ENCODE results near the gene ATAT1. TPM values are rescaled to one million over a fixed set of nuclear protein-coding genes. Genes with fewer than 3 reads are reported as not detected.
"Not testable (repeated sequence)": the region's sequence is repeated elsewhere in the genome, so short reads cannot be mapped to it uniquely, and the experiment has no call there.

ATAT1 gene
- polyA plus RNA-seq, 1 of the 3 experiments (the other 2 are of a cell fraction): 36.2 TPM

DNA sequence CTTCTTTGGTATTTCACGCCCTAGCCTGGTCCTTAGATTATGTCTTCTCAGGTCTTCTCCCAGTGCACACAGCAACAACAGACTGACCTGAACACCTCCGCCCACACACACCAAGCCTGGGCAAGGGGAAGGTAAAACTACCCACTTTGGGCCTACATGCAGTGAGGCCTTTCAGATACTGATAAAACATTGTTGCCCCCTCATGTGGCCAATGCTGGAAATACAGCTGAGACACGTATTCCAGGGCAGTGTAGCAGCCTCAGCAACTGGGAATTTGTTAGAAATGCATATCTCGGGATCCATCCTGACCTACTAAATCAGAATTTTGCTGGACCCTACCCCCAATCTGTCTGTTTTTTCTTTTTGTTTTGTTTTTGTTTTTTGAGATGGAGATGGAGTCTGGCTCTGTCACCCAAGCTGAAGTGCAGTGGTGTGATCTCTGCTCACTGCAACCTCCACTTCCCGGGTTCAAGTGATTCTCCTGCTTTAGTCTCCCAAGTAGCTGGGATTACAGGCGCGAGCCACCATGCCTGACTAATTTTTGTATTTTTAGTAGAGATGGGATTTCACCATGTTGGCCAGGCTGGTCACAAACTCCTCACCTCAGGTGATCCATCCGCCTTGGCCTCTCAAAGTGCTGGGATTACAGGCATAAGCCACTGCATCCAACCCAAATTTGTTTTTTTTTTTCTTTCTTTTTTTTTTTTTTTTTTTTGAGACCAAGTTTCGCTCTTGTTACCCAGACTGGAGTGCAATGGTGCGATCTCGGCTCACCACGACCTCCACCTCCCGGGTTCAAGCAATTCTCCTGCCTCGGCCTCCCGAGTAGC, 29.1 kb upstream of the ATAT1 start:
- H3K9ac ChIP-seq; H3K9me3 ChIP-seq; H3K79me2 ChIP-seq (ENCODE audit: insufficient read depth); H3K9me2 ChIP-seq; H3K4me1 ChIP-seq (ENCODE audit: control insufficient read depth in 1 of 2, insufficient read depth in 2 of 2, low read depth in 1 of 2, low read length in 1 of 2); H2AFZ ChIP-seq (ENCODE audit: low read depth); H3K27ac ChIP-seq (ENCODE audit: low read depth in 2 of 2, low read length in 1 of 2); H3K4me2 ChIP-seq; H3K27me3 ChIP-seq (ENCODE audit: insufficient read depth); H3K4me3 ChIP-seq (ENCODE audit: low read depth in 2 of 2, low read length in 1 of 2); H4K20me1 ChIP-seq (ENCODE audit: insufficient read depth): not testable (repeated sequence)
- Histone ChIP-seq H3F3A (replicated peaks; ENCODE audit: insufficient read depth) (peaks cover 35% of the 10 kb centered on the region), H3K36me3 (replicated peaks in 1 of 2; ENCODE audit: control insufficient read depth in 1 of 2, insufficient read depth in 2 of 2, low read length in 1 of 2) (peaks cover 21 to 33% of the 10 kb centered on the region in 2 experiments)
- TF ChIP-seq POLR2AphosphoS5 (IDR thresholded peaks at IDR 0.05; ENCODE audit: low read depth, low read length) (0 out of 2 replicates have a peak, but pooled peaks have one; percentile 10), RAD21 (IDR thresholded peaks at IDR 0.05; ENCODE audit: low read length) (peak; percentile 59), SMC3 (IDR thresholded peaks at IDR 0.05; ENCODE audit: low read depth, low read length) (peak; percentile 46)
- TF ChIP-seq, protein P1, sequence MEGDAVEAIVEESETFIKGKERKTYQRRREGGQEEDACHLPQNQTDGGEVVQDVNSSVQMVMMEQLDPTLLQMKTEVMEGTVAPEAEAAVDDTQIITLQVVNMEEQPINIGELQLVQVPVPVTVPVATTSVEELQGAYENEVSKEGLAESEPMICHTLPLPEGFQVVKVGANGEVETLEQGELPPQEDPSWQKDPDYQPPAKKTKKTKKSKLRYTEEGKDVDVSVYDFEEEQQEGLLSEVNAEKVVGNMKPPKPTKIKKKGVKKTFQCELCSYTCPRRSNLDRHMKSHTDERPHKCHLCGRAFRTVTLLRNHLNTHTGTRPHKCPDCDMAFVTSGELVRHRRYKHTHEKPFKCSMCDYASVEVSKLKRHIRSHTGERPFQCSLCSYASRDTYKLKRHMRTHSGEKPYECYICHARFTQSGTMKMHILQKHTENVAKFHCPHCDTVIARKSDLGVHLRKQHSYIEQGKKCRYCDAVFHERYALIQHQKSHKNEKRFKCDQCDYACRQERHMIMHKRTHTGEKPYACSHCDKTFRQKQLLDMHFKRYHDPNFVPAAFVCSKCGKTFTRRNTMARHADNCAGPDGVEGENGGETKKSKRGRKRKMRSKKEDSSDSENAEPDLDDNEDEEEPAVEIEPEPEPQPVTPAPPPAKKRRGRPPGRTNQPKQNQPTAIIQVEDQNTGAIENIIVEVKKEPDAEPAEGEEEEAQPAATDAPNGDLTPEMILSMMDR (IDR thresholded peaks at IDR 0.05): peak; percentile 77
- CTCF ChIA-PET: interaction anchor here (0.6 to 9.9 kb wide), 29 partner anchors 9 to 199 kb away, joined by 3 to 118 read pairs (median 4); partner anchors contain the start of genes ABCF1, ATAT1, DHX16 and GNL1
- 83% methylated on average over 14 of the region's 15 CpGs for WGBS (ENCODE audit: low lambda C conversion rate)
- POLR2A ChIA-PET: interaction anchor here (0.8 to 3.4 kb wide), 8 partner anchors 10 to 56 kb away, joined by 3 to 32 read pairs (median 4); partner anchors contain the start of gene ABCF1
- DNase-seq: peak; percentile 76

DNA sequence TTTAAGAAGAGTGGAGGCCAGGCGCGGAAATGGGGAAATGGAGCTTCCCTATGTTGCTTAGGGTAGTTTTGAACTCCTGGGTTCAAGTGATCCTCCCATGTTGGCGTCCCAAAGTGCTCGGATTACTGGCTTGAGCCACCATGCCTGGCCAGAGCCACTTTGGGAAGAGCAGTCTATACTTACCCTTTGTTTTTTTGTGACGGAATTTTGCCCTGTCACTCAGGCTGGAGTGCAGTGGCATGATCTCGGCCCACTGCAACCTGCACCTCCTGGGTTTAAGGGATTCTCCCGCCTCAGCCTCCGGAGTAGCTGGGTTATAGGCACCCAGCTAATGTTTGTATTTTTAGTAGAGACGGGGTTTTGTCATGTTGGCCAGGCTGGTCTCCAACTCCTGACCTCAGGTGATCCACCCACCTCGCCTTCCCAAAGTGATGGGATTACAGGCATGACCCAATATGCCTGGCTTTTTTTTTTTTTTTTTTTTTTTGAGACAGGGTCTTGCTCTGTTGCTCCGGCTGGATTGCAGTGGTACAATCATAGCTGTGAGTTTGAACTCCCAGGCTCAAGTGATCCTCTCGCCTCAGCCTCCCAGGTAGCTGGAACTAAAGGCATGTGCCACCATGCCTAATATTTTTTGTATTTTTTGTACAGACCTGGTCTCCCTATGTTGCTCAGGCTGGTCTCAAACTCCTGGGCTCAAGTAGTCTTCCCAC, 27.6 kb upstream of the ATAT1 start:
- no peak overlapping the region for H3K9ac ChIP-seq
- 96% methylated on average over 11 of the region's 12 CpGs for WGBS (ENCODE audit: low lambda C conversion rate)
- TF ChIP-seq EP300 (IDR thresholded peaks at IDR 0.05; ENCODE audit: borderline replicate concordance in 1 of 2, low read depth in 1 of 2, low read length in 1 of 2) (no peak), JUND (IDR thresholded peaks at IDR 0.05) (no peak), SMC3 (IDR thresholded peaks at IDR 0.05; ENCODE audit: low read depth, low read length) (no peak), POLR2AphosphoS5 (IDR thresholded peaks at IDR 0.05; ENCODE audit: low read depth, low read length) (peak; percentile 18; the same call in 1 of the 2 replicates)
- TF ChIP-seq, protein P2, sequence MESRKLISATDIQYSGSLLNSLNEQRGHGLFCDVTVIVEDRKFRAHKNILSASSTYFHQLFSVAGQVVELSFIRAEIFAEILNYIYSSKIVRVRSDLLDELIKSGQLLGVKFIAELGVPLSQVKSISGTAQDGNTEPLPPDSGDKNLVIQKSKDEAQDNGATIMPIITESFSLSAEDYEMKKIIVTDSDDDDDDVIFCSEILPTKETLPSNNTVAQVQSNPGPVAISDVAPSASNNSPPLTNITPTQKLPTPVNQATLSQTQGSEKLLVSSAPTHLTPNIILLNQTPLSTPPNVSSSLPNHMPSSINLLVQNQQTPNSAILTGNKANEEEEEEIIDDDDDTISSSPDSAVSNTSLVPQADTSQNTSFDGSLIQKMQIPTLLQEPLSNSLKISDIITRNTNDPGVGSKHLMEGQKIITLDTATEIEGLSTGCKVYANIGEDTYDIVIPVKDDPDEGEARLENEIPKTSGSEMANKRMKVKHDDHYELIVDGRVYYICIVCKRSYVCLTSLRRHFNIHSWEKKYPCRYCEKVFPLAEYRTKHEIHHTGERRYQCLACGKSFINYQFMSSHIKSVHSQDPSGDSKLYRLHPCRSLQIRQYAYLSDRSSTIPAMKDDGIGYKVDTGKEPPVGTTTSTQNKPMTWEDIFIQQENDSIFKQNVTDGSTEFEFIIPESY (IDR thresholded peaks at IDR 0.05; ENCODE audit: borderline replicate concordance, low read depth): 0 out of 2 replicates have a peak, but pooled peaks have one; percentile 11
- no peaks in the 10 kb centered on the region for H4K20me1 ChIP-seq (ENCODE audit: insufficient read depth)
- no peak overlapping the region for H3K27ac ChIP-seq (ENCODE audit: low read depth in 2 of 2, low read length in 1 of 2)
- POLR2A ChIA-PET: interaction anchor here (0.6 to 3.4 kb wide), 6 partner anchors 8 to 141 kb away, joined by 3 to 32 read pairs (median 4); no protein-coding TSS in a partner anchor
- CTCF ChIA-PET: interaction anchor here (1.0 to 9.9 kb wide), 5 partner anchors 8 to 117 kb away, joined by 3 to 118 read pairs (median 3); no protein-coding TSS in a partner anchor
- peaks cover 28 to 42% of the 10 kb centered on the region in 2 experiments for H3K36me3 ChIP-seq (replicated peaks in 1 of 2; ENCODE audit: control insufficient read depth in 1 of 2, insufficient read depth in 2 of 2, low read length in 1 of 2)
- H3K4me2 ChIP-seq: no peak overlapping the region
- H3K9me2 ChIP-seq: no peaks in the 10 kb centered on the region
- no peaks in the 10 kb centered on the region for H3K27me3 ChIP-seq (ENCODE audit: insufficient read depth)
- no peaks in the 10 kb centered on the region for H3K4me1 ChIP-seq (ENCODE audit: control insufficient read depth in 1 of 2, insufficient read depth in 2 of 2, low read depth in 1 of 2, low read length in 1 of 2)
- H3K79me2 ChIP-seq (ENCODE audit: insufficient read depth): no peaks in the 10 kb centered on the region
- no peak for DNase-seq
- H3F3A ChIP-seq (replicated peaks; ENCODE audit: insufficient read depth): peaks cover 39% of the 10 kb centered on the region
- no peak overlapping the region for H2AFZ ChIP-seq (ENCODE audit: low read depth)
- H3K9me3 ChIP-seq: no peaks in the 10 kb centered on the region
- H3K4me3 ChIP-seq (ENCODE audit: low read depth in 2 of 2, low read length in 1 of 2): no peak overlapping the region

All from SK-N-SH (cell line).